Coronary artery (tissue), 2 donors: ENCODE measurements around the gene DSG1.

Experiments
- DNase-seq: peaks from one replicate; pipeline ENCODE4 v3.0.0-alpha.2; 2017; ENCODE audit warnings: low spot score
- H3K27ac ChIP-seq, 2 donors: fragments of 200-600 bp; sonication (generic); one replicate each; pipeline ENCODE4 v1.5.1; 2016 to 2019
- H3K4me3 ChIP-seq: fragments of 200-600 bp; sonication (generic); 2 replicates; pipeline ENCODE4 v1.5.1; 2016; ENCODE audit warnings: mild to moderate bottlenecking, moderate library complexity
- TF ChIP-seq, protein P1 (sequence below): fragments of 200-600 bp; sonication (generic); IDR thresholded peaks from one replicate; pipeline ENCODE4 v1.5.1; 2019; ENCODE audit warnings: antibody characterized with exemption

Gene DSG1

DNA sequence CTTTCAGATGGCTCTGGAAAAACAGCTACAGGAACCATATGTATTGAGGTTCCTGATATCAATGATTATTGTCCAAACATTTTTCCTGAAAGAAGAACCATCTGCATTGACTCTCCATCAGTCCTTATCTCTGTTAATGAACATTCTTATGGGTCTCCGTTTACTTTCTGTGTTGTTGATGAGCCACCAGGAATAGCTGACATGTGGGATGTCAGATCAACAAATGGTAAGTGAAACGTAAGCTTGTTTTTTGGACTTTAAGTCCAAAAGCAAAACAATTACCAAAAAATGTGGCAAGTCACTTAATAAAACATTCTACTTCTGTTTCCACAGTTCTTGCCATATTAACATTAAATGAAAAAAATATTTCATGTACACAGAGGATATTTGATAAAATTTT lies 85.4 kb downstream of the DSG1 start:
- DNase-seq, result no peak
- no peak overlapping the region for H3K4me3 ChIP-seq
- TF ChIP-seq, protein P1, sequence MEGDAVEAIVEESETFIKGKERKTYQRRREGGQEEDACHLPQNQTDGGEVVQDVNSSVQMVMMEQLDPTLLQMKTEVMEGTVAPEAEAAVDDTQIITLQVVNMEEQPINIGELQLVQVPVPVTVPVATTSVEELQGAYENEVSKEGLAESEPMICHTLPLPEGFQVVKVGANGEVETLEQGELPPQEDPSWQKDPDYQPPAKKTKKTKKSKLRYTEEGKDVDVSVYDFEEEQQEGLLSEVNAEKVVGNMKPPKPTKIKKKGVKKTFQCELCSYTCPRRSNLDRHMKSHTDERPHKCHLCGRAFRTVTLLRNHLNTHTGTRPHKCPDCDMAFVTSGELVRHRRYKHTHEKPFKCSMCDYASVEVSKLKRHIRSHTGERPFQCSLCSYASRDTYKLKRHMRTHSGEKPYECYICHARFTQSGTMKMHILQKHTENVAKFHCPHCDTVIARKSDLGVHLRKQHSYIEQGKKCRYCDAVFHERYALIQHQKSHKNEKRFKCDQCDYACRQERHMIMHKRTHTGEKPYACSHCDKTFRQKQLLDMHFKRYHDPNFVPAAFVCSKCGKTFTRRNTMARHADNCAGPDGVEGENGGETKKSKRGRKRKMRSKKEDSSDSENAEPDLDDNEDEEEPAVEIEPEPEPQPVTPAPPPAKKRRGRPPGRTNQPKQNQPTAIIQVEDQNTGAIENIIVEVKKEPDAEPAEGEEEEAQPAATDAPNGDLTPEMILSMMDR, result no peak
- no peak overlapping the region for H3K27ac ChIP-seq
